T-cell (primary cell): Measurements from ENCODE around the gene ACER1. TPM values are rescaled to one million over a fixed set of nuclear protein-coding genes. Genes with fewer than 3 reads are reported as not detected.

ENCODE experiments used
- ATAC-seq, 4 experiments: fragments of 200-7000 bp in 3 of 4; fragments of 150-1000 bp in 1 of 4; cut with Tn5 transposase; replicated peaks in 1 of 4; 1 replicate in 3 of 4; 2 replicates in 1 of 4; pipeline ENCODE4 v1.10.0; 2021; ENCODE audit warnings: moderate library complexity in 3 of 4, mild to moderate bottlenecking in 2 of 4, moderate number of reproducible peaks in 1 of 4
- CTCF ChIA-PET, 2 donors: fragments of 300-600 bp; sonication (Branson Sonifier 250); formaldehyde crosslinking; loops; one replicate each; lab custom pipeline; 2022; ENCODE audit warnings: antibody characterized with exemption in 2 of 2; lab: Charles Lee
- POLR2A ChIA-PET, 2 donors: fragments of 300-600 bp; sonication (Branson Sonifier 250); formaldehyde crosslinking; loops; one replicate each; lab custom pipeline; 2022; ENCODE audit warnings: antibody characterized with exemption in 2 of 2; lab: Charles Lee
- DNase-seq, 35 experiments: peaks; one replicate each; pipeline versions ENCODE4 v3.0.0 to v3.0.0-alpha.2; 2013 to 2023
- H3K27ac ChIP-seq: one replicate; pipeline ENCODE4 v1.5.1; 2013; ENCODE audit warnings: low read length
- H3K27me3 ChIP-seq, 2 experiments: replicated peaks in 1 of 2; 1 replicate in 1 of 2; 2 replicates in 1 of 2; pipeline versions ENCODE4 v1.6.1 to v1.7.0; 2013; ENCODE audit warnings: low read length in 1 of 2, mixed read lengths in 1 of 2; ENCODE audit not compliant: control insufficient read depth in 2 of 2, insufficient read depth in 2 of 2; ENCODE audit errors: extremely low read depth in 1 of 2
- H3K36me3 ChIP-seq, 2 donors: 1 replicate in 1 of 2; 2 replicates in 1 of 2; pipeline versions ENCODE4 v1.6.1 to v1.7.0; 2013; ENCODE audit warnings: low read length in 1 of 2; ENCODE audit not compliant: control insufficient read depth in 2 of 2, insufficient read depth in 1 of 2; ENCODE audit errors: extremely low read depth in 1 of 2
- H3K4me1 ChIP-seq, 2 experiments: 1 replicate in 1 of 2; 2 replicates in 1 of 2; pipeline versions ENCODE4 v1.6.1 to v1.7.0; 2013; ENCODE audit warnings: low read length in 2 of 2, mixed read lengths in 1 of 2; ENCODE audit not compliant: insufficient read depth in 2 of 2, control insufficient read depth in 1 of 2; ENCODE audit errors: extremely low read depth in 1 of 2
- H3K4me3 ChIP-seq, 2 donors: 1 replicate in 1 of 2; 2 replicates in 1 of 2; pipeline versions ENCODE4 v1.5.1 to v1.7.0; 2013; ENCODE audit warnings: mild to moderate bottlenecking in 2 of 2, low read length in 1 of 2, moderate library complexity in 1 of 2; ENCODE audit not compliant: control insufficient read depth in 1 of 2; ENCODE audit errors: extremely low read depth in 1 of 2
- H3K9me3 ChIP-seq: 2 replicates; pipeline ENCODE4 v1.7.0; 2013
- H3K27ac Mint-ChIP-seq, 2 donors: one replicate each; pipeline ENCODE4 v1.8.0; 2020 to 2021; ENCODE audit warnings: mild to moderate bottlenecking in 2 of 2, mixed read lengths in 2 of 2
- H3K27me3 Mint-ChIP-seq, 2 donors: one replicate each; pipeline ENCODE4 v1.8.0; 2021 to 2022; ENCODE audit warnings: mixed read lengths in 2 of 2
- H3K36me3 Mint-ChIP-seq: one replicate; pipeline ENCODE4 v1.8.0; 2021; ENCODE audit warnings: mixed read lengths
- H3K4me1 Mint-ChIP-seq, 3 donors: one replicate each; pipeline ENCODE4 v1.8.0; 2020 to 2022; ENCODE audit warnings: mixed read lengths in 3 of 3, mild to moderate bottlenecking in 1 of 3
- H3K4me3 Mint-ChIP-seq, 3 donors: one replicate each; pipeline ENCODE4 v1.8.0; 2020 to 2022; ENCODE audit warnings: mild to moderate bottlenecking in 3 of 3, mixed read lengths in 3 of 3, moderate library complexity in 3 of 3
- H3K9me3 Mint-ChIP-seq, 3 donors: one replicate each; pipeline ENCODE4 v1.8.0; 2020 to 2022; ENCODE audit warnings: mixed read lengths in 3 of 3
- WGBS: methylation state at CpG from one replicate; pipeline ENCODE4 v1.1.5; 2013; ENCODE audit warnings: missing lambda C conversion rate; ENCODE audit not compliant: insufficient coverage; 5-methylcytosine and 5-hydroxymethylcytosine counted together
- total RNA-seq, 35 experiments: library from RNA in 6 of 35; stranded (reverse) in 6 of 35; fragments of 120-200 nt in 1 of 35; gene quantifications; one replicate each; pipeline versions ENCODE4 v1.2.1 to v1.2.4 and lab custom pipeline; 2013 to 2026

The ACER1 gene
- total RNA-seq, 5 donors from 2014 or later (not counting 1 experiment from before 2014, with no cell fraction given): 0.16 to 2.7 (median 0.63) TPM

GRCh38 chr19:6334490-6335285 lies 1.3 kb upstream of the ACER1 start:
- DNase-seq: no peak
- no peak overlapping the region for H3K4me3 ChIP-seq
- H3K9me3 ChIP-seq: no peaks in the 10 kb centered on the region
- ChIA-PET CTCF (interaction anchor here (0.6 kb wide), 2 partner anchors 1221 to 1229 kb away, joined by 5 to 6 read pairs; no protein-coding TSS in a partner anchor), POLR2A (no interaction called here)
- no peaks in the 10 kb centered on the region for H3K27me3 ChIP-seq
- no peak for ATAC-seq
- whole genome bisulfite sequencing: 98% methylated on average over 4 of the region's 6 CpGs
- no peak overlapping the region for H3K4me3 Mint-ChIP-seq
- peaks cover 5% of the 10 kb centered on the region for H3K36me3 Mint-ChIP-seq
- no peak overlapping the region for H3K27ac Mint-ChIP-seq
- no peaks in the 10 kb centered on the region for H3K4me1 ChIP-seq
- H3K9me3 Mint-ChIP-seq: no peaks in the 10 kb centered on the region
- H3K4me1 Mint-ChIP-seq: no peaks in the 10 kb centered on the region
- H3K36me3 ChIP-seq: no peaks in the 10 kb centered on the region
- H3K27ac ChIP-seq: no peak overlapping the region
- H3K27me3 Mint-ChIP-seq: no peaks in the 10 kb centered on the region

GRCh38 chr19:6326815-6327214 lies 6.6 kb downstream of the ACER1 start:
- POLR2A ChIA-PET: no interaction called here
- WGBS: 93% methylated on average over 4 of the region's 5 CpGs
- H3K36me3 Mint-ChIP-seq: no peaks in the 10 kb centered on the region

GRCh38 chr19:6325614-6326013 lies 7.8 kb downstream of the ACER1 start:
- H3K27me3 ChIP-seq: no peaks in the 10 kb centered on the region
- Mint-ChIP-seq H3K4me3 (no peak overlapping the region), H3K4me1 (peaks cover 2 to 11% (median 4%) of the 10 kb centered on the region in 3 donors), H3K27me3 (no peaks in the 10 kb centered on the region), H3K27ac (no peak overlapping the region), H3K9me3 (no peaks in the 10 kb centered on the region), H3K36me3 (no peaks in the 10 kb centered on the region)
- no peak overlapping the region for H3K4me3 ChIP-seq
- no peak overlapping the region for H3K27ac ChIP-seq
- DNase-seq: no peak
- POLR2A ChIA-PET: no interaction called here
- no peaks in the 10 kb centered on the region for H3K4me1 ChIP-seq
- no peak for ATAC-seq
- no peaks in the 10 kb centered on the region for H3K9me3 ChIP-seq
- H3K36me3 ChIP-seq: no peaks in the 10 kb centered on the region
- WGBS: 50% methylated on average over 2 of the region's 4 CpGs
- CTCF ChIA-PET: no interaction called here

More at GRCh38 chr19:6326815-6327214, 6.6 kb downstream of the ACER1 start:
- H3K9me3 Mint-ChIP-seq: no peaks in the 10 kb centered on the region
- no peaks in the 10 kb centered on the region for H3K27me3 Mint-ChIP-seq
- peaks cover 2 to 11% (median 4%) of the 10 kb centered on the region in 3 donors for H3K4me1 Mint-ChIP-seq
- no peaks in the 10 kb centered on the region for H3K9me3 ChIP-seq
- no peaks in the 10 kb centered on the region for H3K27me3 ChIP-seq
- no peak overlapping the region for H3K27ac Mint-ChIP-seq
- no peak overlapping the region for H3K27ac ChIP-seq
- no peaks in the 10 kb centered on the region for H3K36me3 ChIP-seq
- H3K4me1 ChIP-seq: no peaks in the 10 kb centered on the region
- DNase-seq (no peak), ATAC-seq (no peak)
- H3K4me3 ChIP-seq: no peak overlapping the region
- no peak overlapping the region for H3K4me3 Mint-ChIP-seq
- CTCF ChIA-PET: no interaction called here

GRCh38 chr19:6324757-6325156 lies 8.7 kb downstream of the ACER1 start:
- Mint-ChIP-seq H3K9me3 (no peaks in the 10 kb centered on the region), H3K36me3 (no peaks in the 10 kb centered on the region), H3K4me3 (no peak overlapping the region), H3K27me3 (no peaks in the 10 kb centered on the region), H3K27ac (no peak overlapping the region), H3K4me1 (peaks cover 2 to 11% (median 4%) of the 10 kb centered on the region in 3 donors)
- no peak for ATAC-seq
- Histone ChIP-seq H3K36me3 (no peaks in the 10 kb centered on the region), H3K27ac (no peak overlapping the region), H3K4me1 (no peaks in the 10 kb centered on the region), H3K9me3 (no peaks in the 10 kb centered on the region), H3K27me3 (no peaks in the 10 kb centered on the region), H3K4me3 (no peak overlapping the region)
- POLR2A ChIA-PET: no interaction called here
- CTCF ChIA-PET: no interaction called here
- no peak for DNase-seq
- 70% methylated on average over 4 of the region's 4 CpGs for WGBS

GRCh38 chr19:6322284-6322683 lies 11.1 kb downstream of the ACER1 start:
- 33% methylated on average over 1 of the region's 3 CpGs for WGBS
- CTCF ChIA-PET: no interaction called here
- Mint-ChIP-seq H3K27ac (no peak overlapping the region), H3K36me3 (no peaks in the 10 kb centered on the region), H3K27me3 (no peaks in the 10 kb centered on the region), H3K4me1 (peaks cover 2 to 11% (median 4%) of the 10 kb centered on the region in 3 donors), H3K4me3 (no peak overlapping the region), H3K9me3 (no peaks in the 10 kb centered on the region)
- H3K9me3 ChIP-seq: no peaks in the 10 kb centered on the region
- no peak overlapping the region for H3K4me3 ChIP-seq
- POLR2A ChIA-PET: no interaction called here
- H3K27me3 ChIP-seq: no peaks in the 10 kb centered on the region
- no peak for DNase-seq
- ATAC-seq: no peak
- H3K4me1 ChIP-seq: no peaks in the 10 kb centered on the region
- H3K36me3 ChIP-seq: no peaks in the 10 kb centered on the region
- no peak overlapping the region for H3K27ac ChIP-seq

- H3K9me3 ChIP-seq: no peaks in the 10 kb centered on the region
- Mint-ChIP-seq H3K27me3 (no peaks in the 10 kb centered on the region), H3K4me3 (no peak overlapping the region), H3K27ac (no peak overlapping the region), H3K9me3 (no peaks in the 10 kb centered on the region), H3K36me3 (no peaks in the 10 kb centered on the region), H3K4me1 (peaks cover 0 to under 1% (median 0%) of the 10 kb centered on the region in 3 donors)
- no peak for DNase-seq
- CTCF ChIA-PET: interaction anchor here in 1 of 2 donors (0.7 kb wide), 1 partner anchor 68 kb away, joined by 5 read pairs; no protein-coding TSS in a partner anchor
- no peaks in the 10 kb centered on the region for H3K4me1 ChIP-seq
- no peak for ATAC-seq
- POLR2A ChIA-PET: no interaction called here
- H3K27ac ChIP-seq: no peak overlapping the region
- WGBS: 65% methylated on average over 3 of the region's 4 CpGs
- H3K27me3 ChIP-seq: no peaks in the 10 kb centered on the region
- H3K36me3 ChIP-seq: no peaks in the 10 kb centered on the region
- no peak overlapping the region for H3K4me3 ChIP-seq
Measured at GRCh38 chr19:6319376-6319775, 14.0 kb downstream of the ACER1 start.
